ENCODE measurements around the gene MRPL48. TPM values are rescaled to one million over a fixed set of nuclear protein-coding genes. Genes with fewer than 3 reads are reported as not detected.

Gene MRPL48
- total and polyA plus RNA-seq, 4 donors, result 20.5 to 38.1 (median 31.0) TPM

DNA sequence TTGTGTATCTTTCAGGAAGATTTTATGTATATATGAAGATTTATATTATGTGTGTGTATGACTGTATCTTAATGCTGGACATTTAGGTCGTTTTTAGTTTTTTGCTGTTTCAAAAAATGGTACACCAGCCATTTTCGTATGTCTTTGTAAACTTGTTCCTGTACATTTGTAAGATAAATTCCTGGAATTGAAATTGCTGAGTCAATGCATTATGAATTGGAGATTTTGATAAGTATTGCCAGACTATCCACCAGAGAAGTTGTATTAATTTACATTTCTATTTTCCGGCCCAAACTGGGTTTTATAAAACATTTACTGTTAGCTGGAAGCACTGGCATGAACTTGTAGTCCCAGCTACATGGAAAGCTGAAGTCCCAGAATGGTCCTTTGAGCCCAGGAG, 24.6 kb downstream of the MRPL48 start:
- H3K4me1 ChIP-seq (ENCODE audit: control insufficient read depth in 5 of 5, insufficient read depth in 5 of 5, low read length in 5 of 5), result no peaks in the 10 kb centered on the region
- no peak for TF ChIP-seq CTCF (IDR thresholded peaks at IDR 0.05; ENCODE audit: control extremely low read depth, extremely low read depth)
- no peak overlapping the region for H3K27ac ChIP-seq (ENCODE audit: low read depth in 1 of 2, low read length in 1 of 2)
- no peaks in the 10 kb centered on the region for H3K9me3 ChIP-seq (ENCODE audit: control insufficient read depth in 4 of 4, insufficient read depth in 3 of 4, low read length in 3 of 4)
- H3K4me3 ChIP-seq, result no peak overlapping the region
- peaks cover 0 to 6% (median 1%) of the 10 kb centered on the region in 4 donors for H3K36me3 ChIP-seq (ENCODE audit: control insufficient read depth in 4 of 4, insufficient read depth in 4 of 4, low read length in 4 of 4)
- H3K27me3 ChIP-seq (ENCODE audit: control insufficient read depth in 3 of 3, insufficient read depth in 3 of 3, low read length in 2 of 3), result no peaks in the 10 kb centered on the region
- DNase-seq, result no peak
- ATAC-seq (ENCODE audit: insufficient read depth, low FRiP score), result no peak
- H3K9ac ChIP-seq (ENCODE audit: insufficient read depth in 1 of 2, low read length in 2 of 2), result no peak overlapping the region
- WGBS, 2 donors, result 92 to 96% methylated on average over 3 of the region's 3 CpGs

- no peak for ATAC-seq (ENCODE audit: insufficient read depth, low FRiP score)
- WGBS, 2 donors, result 98 to 99% methylated on average over 8 of the region's 8 CpGs
These were observed 27.1 kb downstream of the MRPL48 start for GRCh38 chr11:73814812-73815211.

DNA sequence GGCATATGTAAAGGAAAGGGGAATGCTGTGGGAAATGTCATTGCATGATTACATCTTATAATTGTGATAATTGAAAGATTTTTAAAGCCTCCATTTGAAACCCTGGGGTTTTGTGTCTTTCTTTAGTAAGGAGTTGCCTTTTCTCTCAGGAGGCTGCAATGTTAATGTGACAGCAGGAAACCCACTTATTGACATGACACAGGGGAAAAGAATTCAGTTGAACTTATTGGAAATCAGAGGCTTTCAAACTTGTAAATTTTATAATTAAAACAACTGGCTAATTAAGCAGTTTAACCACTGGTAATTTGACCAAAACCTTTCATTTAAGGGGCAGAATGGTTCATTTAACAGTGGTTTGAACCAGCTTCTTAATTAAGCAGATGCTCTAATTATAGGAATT, 31.2 kb downstream of the MRPL48 start:
- no peaks in the 10 kb centered on the region for H3K4me1 ChIP-seq (ENCODE audit: control insufficient read depth in 5 of 5, insufficient read depth in 5 of 5, low read length in 5 of 5)
- ATAC-seq (ENCODE audit: insufficient read depth, low FRiP score) (no peak), DNase-seq (no peak)
- H3K9me3 ChIP-seq (ENCODE audit: control insufficient read depth in 4 of 4, insufficient read depth in 3 of 4, low read length in 3 of 4), result no peaks in the 10 kb centered on the region
- H3K36me3 ChIP-seq (ENCODE audit: control insufficient read depth in 4 of 4, insufficient read depth in 4 of 4, low read length in 4 of 4), result no peaks in the 10 kb centered on the region
- no peak overlapping the region for H3K9ac ChIP-seq (ENCODE audit: insufficient read depth in 1 of 2, low read length in 2 of 2)
- H3K27ac ChIP-seq (ENCODE audit: low read depth in 1 of 2, low read length in 1 of 2), result no peak overlapping the region
- H3K4me3 ChIP-seq, result no peak overlapping the region
- no peaks in the 10 kb centered on the region for H3K27me3 ChIP-seq (ENCODE audit: control insufficient read depth in 3 of 3, insufficient read depth in 3 of 3, low read length in 2 of 3)
- TF ChIP-seq CTCF (IDR thresholded peaks at IDR 0.05; ENCODE audit: control extremely low read depth, extremely low read depth), result no peak

More at GRCh38 chr11:73814812-73815211, 27.1 kb downstream of the MRPL48 start:
- H3K9me3 ChIP-seq (ENCODE audit: control insufficient read depth in 4 of 4, insufficient read depth in 3 of 4, low read length in 3 of 4), result no peaks in the 10 kb centered on the region
- no peaks in the 10 kb centered on the region for H3K36me3 ChIP-seq (ENCODE audit: control insufficient read depth in 4 of 4, insufficient read depth in 4 of 4, low read length in 4 of 4)
- H3K4me1 ChIP-seq (ENCODE audit: control insufficient read depth in 5 of 5, insufficient read depth in 5 of 5, low read length in 5 of 5), result no peaks in the 10 kb centered on the region
- H3K4me3 ChIP-seq, result no peak overlapping the region
- no peak for TF ChIP-seq CTCF (IDR thresholded peaks at IDR 0.05; ENCODE audit: control extremely low read depth, extremely low read depth)
- no peak overlapping the region for H3K27ac ChIP-seq (ENCODE audit: low read depth in 1 of 2, low read length in 1 of 2)
- no peak for DNase-seq
- no peak overlapping the region for H3K9ac ChIP-seq (ENCODE audit: insufficient read depth in 1 of 2, low read length in 2 of 2)
- H3K27me3 ChIP-seq (ENCODE audit: control insufficient read depth in 3 of 3, insufficient read depth in 3 of 3, low read length in 2 of 3), result no peaks in the 10 kb centered on the region

DNA sequence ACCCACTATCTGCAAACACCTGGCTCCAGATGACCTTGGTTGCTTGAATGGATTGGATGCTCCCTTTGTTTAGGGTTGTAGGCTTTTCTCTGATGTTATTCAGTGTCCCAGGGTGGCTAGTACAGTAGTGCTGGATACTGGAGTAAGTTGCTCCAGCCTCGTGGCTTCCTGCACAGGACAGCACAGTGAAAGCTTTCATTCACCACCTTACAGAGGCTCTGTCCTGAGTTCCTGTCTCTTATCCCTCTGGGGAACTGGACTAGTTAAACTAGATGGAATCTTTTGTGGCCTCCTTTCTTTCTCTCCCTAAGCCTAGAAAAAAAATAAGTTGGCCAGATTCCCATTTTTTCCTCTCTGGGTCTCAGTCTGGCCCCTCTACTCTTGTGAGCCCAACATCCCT, 42.6 kb downstream of the MRPL48 start:
- H3K9ac ChIP-seq (ENCODE audit: insufficient read depth in 1 of 2, low read length in 2 of 2), result no peak overlapping the region
- H3K4me3 ChIP-seq, result no peak overlapping the region
- DNase-seq (no peak), ATAC-seq (ENCODE audit: insufficient read depth, low FRiP score) (no peak)
- no peaks in the 10 kb centered on the region for H3K4me1 ChIP-seq (ENCODE audit: control insufficient read depth in 5 of 5, insufficient read depth in 5 of 5, low read length in 5 of 5)
- no peaks in the 10 kb centered on the region for H3K27me3 ChIP-seq (ENCODE audit: control insufficient read depth in 3 of 3, insufficient read depth in 3 of 3, low read length in 2 of 3)
- 92% methylated on average over 1 of the region's 1 CpG for WGBS, 2 donors
- H3K27ac ChIP-seq (ENCODE audit: low read depth in 1 of 2, low read length in 1 of 2), result no peak overlapping the region
- peaks cover 5 to 20% (median 11%) of the 10 kb centered on the region in 4 donors for H3K36me3 ChIP-seq (ENCODE audit: control insufficient read depth in 4 of 4, insufficient read depth in 4 of 4, low read length in 4 of 4)
- H3K9me3 ChIP-seq (ENCODE audit: control insufficient read depth in 4 of 4, insufficient read depth in 3 of 4, low read length in 3 of 4), result no peaks in the 10 kb centered on the region
- TF ChIP-seq CTCF (IDR thresholded peaks at IDR 0.05; ENCODE audit: control extremely low read depth, extremely low read depth), result no peak
